ENCODE measurements around the gene ZNF532.
"Not testable (repeated sequence)": the region's sequence is repeated elsewhere in the genome, so short reads cannot be mapped to it uniquely, and the experiment has no call there.

The ZNF532 gene, protein sequence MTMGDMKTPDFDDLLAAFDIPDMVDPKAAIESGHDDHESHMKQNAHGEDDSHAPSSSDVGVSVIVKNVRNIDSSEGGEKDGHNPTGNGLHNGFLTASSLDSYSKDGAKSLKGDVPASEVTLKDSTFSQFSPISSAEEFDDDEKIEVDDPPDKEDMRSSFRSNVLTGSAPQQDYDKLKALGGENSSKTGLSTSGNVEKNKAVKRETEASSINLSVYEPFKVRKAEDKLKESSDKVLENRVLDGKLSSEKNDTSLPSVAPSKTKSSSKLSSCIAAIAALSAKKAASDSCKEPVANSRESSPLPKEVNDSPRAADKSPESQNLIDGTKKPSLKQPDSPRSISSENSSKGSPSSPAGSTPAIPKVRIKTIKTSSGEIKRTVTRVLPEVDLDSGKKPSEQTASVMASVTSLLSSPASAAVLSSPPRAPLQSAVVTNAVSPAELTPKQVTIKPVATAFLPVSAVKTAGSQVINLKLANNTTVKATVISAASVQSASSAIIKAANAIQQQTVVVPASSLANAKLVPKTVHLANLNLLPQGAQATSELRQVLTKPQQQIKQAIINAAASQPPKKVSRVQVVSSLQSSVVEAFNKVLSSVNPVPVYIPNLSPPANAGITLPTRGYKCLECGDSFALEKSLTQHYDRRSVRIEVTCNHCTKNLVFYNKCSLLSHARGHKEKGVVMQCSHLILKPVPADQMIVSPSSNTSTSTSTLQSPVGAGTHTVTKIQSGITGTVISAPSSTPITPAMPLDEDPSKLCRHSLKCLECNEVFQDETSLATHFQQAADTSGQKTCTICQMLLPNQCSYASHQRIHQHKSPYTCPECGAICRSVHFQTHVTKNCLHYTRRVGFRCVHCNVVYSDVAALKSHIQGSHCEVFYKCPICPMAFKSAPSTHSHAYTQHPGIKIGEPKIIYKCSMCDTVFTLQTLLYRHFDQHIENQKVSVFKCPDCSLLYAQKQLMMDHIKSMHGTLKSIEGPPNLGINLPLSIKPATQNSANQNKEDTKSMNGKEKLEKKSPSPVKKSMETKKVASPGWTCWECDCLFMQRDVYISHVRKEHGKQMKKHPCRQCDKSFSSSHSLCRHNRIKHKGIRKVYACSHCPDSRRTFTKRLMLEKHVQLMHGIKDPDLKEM (N-terminal part only)

DNA sequence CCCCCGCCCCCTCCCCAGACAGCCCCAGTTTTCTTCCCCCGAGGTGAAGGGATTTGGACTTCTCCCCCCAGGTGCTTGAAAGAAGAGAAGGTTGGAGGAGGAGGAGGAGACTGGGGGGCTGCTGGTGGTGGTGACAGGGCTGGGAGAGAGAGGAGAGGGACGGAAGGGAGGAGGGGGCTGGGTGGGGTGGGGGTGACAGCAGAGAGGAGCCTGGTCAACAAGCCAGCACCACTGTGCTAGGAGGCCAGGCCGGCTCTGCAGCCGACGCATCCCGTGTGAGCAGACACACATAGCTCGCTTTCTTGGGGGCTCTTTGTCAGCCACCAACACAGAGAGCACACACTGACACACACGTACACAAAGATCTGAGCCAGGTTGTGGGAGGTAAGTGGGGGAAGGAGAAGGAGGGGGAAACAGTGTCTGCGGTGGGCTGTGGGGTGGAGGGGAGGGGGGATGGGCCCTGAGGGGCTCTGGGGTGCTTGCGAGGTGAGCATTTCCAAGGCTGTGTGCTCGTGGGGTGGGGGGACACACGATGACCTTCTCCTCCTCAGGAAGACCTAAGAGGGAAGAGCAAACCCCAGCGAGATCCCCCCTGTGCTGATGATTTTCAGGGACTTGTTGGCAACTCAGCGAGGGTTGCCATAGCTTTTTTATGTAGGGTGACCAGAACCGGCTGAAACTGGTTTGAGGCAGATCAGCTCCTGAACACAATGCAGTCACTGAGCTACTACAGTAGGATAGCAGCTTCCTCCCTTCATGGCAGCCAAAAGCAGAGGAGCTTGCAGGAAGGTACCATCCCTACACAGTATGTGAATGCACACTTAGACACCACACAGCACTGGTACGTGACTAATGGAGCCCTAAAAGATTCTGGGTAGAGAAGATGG lies at the start of gene ZNF532:
ZNF532 (plus strand) TSS at position 732 of the 887 bp plus-strand sequence. CDS start 53,411 bp downstream, outside the sequence.
- no peak for DNase-seq

DNA sequence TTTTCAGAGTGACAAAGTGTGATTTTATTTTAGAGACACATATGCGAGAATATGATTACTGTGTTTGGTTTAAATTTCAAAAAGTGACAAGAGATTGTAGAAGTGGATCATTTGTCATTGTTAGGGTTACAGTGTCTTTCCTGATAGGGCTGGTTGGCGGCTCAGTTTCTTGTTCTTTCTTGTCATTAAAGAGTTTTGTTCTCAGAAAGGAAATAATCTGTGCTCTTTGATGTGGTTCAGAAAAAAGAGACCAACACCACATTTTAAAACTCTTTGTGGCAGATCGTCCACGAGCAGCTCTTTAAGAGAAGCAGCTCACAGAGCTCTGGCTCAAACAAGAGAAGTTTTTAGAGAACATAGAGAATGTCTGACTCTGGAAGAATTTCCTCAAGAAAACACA lies 45.6 kb upstream of the ZNF532 start:
- no peak for DNase-seq

DNA sequence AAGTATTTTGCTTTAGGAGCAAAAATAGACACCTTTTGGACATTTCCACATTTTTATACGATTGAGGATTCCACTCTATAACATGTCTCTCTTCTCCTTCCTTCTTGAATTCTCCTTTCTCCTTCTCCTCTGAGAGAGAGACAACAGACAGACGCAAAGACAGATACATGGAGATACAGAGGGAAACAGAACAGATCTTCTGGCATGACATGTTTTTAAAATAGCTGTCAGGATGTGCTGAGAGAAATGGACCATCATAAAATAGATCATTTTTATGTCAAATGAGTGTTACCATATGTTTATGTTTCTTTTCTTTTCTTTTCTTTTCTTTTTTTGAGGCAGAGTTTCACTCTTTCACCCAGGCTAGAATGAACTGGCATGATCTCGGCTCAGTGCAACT lies 44.4 kb upstream of the ZNF532 start:
- DNase-seq: no peak

DNA sequence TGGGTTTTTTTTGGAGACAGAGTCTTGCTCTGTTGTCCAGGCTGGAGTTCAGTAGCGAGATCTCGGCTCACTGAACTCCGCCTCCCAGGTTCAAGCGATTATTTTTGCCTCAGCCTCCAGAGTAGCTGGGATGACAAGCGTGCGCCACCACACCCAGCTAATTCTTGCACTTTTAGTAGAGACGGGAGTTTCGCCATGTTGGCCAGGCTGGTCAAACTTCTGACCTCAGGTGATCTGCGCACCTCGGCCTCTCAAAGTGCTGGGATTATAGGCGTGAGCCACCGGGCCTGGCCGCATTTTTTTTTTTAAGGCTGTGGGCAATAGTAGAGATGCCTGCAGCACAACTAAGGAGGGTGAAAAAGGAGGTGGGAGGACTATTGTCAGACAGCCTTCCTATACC lies 41.7 kb upstream of the ZNF532 start:
- no peak for DNase-seq

DNA sequence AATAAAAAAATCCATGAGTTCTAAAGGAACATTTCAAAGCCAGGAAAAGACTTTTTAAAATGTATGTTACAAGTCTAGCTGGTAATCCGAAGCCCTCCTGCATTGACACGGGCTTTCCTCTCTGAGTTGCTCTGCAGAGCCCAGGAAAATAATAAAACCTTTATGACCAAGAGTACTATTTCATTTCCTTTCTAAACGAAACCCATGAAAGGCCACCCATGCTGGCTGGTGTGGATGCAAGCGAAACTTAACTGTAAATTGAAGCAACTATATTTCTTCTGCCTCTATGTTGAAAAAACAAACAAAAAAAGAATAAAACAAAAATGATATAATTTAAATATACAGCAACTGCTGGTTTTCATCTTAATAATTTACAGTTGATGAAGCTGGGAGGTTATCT lies 41.3 kb upstream of the ZNF532 start:
- DNase-seq: no peak

DNA sequence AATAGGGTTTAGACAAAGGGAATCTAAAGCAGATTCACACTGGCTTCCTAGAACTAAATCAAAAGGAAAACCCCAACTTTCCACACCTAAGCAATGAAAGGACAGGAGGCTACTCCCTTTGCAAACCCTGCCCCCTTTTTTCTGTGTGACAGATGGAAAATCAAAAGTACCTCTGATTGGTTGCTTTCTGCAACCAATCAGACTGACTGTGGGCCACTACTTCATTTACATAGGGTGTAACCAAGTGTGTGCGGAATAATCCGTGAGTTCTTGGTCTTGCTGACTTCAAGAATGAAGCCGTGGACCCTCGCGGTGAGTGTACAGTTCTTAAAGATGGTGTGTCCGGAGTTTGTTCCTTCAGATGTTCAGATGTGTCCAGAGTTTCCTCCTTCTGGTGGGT lies 37.8 kb upstream of the ZNF532 start:
- DNase-seq: not testable (repeated sequence)

DNA sequence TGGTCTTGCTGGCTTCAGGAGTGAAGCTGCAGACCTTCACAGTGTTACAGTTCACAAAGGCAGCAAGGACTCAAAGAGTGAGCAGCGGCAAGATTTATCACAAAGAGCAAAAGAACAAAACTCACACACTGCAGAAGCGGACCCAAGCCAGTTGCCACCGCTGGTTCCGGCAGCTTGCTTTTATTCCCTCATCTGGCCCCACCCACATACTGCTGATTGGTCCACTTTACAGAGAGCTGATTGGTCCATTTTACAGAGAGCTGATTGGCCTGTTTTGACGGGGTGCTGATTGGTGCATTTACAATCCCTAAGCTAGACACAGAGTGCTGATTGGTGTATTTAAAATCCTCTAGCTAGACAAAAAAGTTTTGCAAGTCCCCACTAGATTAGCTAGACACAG lies 37.2 kb upstream of the ZNF532 start:
- no peak for DNase-seq

DNA sequence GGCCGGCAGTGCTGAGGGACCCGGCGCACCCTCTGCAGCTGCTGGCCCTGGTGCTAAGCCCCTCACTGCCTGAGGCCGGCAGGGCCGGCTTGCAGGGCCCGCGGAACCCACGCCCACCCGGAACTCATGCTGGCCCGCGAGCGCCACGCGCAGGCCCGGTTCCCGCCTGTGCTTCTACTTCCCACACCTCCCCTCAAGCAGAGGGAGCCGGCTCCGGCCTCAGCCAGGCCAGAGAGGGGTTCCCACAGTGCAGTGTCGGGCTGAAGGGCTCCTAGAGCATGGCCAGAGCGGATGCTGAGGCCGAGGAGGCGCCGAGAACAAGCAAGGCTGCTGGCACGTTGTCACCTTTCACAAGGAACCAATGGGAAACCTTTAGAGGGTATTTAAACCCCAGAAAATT lies 36.8 kb upstream of the ZNF532 start:
- no peak for DNase-seq

DNA sequence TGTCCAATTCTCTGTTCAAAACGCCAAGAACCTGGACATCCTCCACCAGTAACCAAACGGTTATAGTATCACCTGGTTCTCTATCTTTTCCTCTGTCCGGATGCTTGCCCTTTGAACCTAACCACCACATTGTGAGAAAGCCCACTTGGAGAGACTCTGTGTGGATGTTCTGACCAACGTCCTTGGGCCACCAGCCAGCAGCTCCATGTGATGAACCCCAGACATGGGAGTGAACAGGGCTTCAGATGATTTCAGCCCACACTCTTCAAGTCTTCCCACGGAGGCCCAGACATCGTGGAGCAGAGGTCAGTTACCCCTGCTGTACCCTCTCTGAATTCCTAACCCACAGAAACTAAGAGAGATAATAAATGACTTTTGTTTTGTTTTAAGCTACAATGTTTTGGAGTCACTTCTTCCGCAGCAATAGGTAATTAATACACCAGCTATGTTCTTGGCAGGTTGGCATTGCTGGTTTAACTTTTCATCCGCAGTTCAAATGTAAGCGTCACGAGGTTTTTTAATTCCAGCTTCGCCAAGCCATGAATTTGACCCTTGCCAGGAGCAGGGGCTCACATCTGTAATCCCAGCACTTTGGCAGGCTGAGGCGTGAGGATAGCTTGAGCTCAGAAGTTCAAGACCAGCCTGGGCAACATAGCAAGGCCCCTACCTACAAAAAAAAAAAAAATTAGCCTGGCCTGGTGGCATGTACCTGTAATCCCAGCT lies 36.1 kb upstream of the ZNF532 start:
- no peak for DNase-seq

DNA sequence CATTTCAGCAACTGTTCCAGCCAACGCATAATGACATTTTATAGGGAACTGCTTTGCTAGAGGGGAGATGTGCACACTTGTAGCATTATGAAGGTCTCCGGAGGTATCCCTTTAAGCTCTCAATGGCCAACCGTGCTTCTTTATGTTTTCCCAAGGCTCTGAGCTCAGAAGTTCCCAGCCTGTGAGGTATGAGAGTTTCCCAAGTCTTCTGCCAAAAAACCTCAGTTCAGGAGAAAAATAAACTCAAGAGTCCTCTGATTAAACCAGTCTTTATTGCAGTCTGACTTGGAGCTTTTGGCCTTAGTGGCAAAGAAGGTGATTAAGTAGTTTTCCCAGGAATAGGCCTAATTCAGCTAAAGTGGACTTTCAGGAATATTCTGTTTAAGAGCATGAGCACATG lies 35.4 kb upstream of the ZNF532 start:
- DNase-seq: no peak

DNA sequence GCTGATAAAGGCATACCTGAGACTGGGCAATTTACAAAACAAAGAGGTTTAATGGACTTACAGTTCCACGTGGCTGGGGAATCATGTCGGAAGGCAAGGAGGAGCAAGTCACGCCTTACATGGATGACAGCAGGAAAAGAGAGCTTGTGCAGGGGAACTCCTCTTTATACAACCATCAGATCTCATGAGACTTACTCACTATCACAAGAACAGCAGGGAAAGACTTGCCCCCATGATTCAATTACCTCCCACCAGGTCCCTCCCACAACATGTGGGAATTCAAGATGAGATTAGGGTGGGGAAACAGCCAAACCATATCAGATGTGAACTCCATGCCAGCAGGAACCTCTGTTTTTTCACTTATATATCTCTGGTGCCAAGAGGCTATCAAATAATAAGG lies 34.8 kb upstream of the ZNF532 start:
- not testable (repeated sequence) for DNase-seq

DNA sequence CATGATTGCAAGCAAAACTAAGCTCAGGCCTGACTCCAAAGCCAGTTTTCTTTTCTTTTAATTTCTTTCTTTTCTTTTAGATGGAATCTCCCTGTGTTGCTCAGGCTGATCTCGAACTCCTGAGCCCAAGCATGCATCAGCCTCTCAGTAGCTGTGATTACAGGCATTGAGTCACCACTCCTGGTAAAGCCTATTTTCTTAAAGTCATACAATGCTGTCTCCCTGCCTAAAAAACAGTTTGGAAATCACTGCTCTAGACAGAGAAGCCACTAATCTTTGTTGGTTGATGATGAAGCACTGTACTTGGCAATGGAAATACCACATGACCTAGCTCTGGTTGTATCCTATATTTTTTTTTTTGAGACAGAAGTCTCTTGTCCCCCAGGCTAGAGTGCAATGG lies 33.1 kb upstream of the ZNF532 start:
- no peak for DNase-seq

DNA sequence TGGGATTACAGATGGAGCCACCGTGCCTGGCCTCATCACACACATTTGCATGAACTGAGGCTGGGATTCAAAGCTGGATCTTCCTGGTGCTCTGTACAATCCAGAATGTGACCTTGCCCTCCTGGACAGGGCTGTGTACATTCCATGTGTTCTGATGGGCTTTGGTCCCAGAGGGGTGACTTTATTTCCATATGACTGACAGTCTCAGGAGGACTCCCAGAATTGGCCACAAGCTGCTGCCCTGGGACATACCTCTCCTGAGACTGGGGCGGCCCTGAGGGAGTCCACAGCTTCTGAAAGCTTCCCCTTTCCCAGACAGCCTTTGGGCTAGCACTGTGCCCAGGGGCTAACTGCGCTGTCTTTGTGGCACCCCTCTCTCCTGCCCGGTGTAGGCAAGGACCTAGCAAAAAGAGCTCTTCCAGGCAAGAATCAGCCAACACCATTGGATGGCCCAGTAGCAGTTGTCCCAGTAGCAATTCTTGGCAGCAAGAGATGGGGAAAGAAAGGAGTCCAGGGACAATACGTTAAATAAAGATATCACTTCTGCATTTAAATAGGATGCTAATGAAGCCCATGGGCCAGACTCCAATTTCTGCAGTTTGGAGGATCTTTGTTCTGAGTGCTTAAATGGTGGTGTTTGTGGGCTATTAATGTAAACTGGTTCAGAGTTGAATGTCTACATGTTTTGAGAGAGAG lies 26.4 kb upstream of the ZNF532 start:
- no peak for DNase-seq

DNA sequence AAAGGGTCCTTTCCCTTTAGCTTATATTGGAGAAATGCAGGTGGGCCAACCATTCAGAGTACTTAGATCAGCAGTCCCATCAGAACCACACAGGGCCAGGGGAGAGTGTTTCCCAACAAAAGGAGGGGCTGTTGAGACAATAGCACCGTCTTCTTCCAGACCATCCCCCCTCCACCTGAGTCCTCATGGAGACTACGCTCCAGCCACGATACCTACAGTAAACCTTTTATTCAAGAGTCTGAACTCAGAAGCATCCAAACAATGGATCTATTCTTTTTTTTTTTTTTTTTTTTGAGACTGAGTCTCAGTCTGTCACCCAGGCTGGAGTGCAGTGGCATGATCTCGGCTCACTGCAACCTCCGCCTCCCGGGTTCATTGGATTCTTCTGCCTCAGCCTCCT lies 25.7 kb upstream of the ZNF532 start:
- no peak for DNase-seq

DNA sequence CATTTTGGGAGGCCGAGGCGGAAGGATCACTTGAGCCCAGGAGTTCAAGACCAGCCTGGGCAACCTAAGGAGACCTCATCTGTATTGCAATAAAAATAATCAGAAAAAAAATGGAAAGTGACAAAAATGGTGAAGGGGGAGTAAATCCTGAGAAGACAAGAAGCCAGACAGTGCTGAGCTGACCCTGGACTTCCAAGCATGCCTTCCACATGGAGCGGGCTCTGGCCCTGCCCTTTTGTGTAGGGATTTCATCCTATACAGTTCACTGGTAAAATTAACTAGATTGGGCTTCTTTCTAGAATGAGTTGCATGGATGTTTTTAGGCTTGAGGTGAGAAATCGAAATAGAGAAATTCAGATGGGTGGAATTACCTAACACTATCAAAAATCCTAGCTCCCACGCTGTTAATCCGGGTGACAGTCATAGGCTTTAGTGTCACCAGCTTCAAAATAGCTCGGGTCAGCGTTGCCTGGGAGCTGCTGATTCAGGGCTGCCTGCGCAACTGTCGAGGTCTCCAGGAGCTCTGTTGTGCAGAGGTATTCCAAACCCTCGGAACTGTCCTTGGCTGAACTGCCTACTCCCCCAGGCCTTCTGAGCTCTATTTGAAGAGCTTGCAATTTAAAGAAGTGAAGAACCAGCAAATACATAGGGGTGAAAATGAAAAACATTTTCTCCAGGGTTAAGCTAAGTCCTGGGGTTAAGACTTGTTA lies 21.5 kb upstream of the ZNF532 start:
- no peak for DNase-seq

DNA sequence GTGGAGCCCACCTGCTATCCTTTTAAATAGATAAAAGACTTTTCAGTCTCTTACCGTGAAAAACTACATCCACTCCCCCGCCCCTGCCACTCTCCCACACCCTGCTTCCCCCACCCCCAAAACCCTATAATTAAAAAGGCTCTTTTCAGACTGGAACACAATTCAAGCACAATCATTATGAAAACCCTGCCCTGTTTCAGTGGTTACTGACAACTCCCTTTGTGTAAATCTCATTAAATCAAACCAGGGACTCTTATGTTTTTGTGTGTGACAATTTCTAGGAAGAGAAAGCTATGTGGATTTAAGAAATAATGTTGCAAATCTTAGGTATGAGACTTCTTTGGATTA lies 21.0 kb upstream of the ZNF532 start:
- DNase-seq: no peak

DNA sequence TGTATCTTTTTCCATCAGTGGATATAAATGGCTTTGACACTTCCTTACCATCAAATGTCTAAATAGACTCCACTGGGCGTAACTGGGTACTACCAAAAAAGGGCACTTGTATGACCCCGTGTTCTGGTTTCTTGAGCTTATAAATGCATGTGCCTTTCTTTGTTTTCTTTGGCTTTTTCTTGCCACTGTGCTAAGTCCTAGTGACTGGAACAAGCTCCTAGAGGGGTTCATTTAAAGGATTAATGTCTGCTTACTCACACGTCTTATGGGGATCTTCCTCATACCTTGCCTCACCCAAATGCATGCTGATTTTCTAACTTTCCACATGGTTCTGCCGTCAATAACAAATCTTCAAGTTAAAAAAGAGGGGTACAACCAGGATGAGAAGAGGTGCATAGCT lies 19.8 kb upstream of the ZNF532 start:
- DNase-seq: no peak

DNA sequence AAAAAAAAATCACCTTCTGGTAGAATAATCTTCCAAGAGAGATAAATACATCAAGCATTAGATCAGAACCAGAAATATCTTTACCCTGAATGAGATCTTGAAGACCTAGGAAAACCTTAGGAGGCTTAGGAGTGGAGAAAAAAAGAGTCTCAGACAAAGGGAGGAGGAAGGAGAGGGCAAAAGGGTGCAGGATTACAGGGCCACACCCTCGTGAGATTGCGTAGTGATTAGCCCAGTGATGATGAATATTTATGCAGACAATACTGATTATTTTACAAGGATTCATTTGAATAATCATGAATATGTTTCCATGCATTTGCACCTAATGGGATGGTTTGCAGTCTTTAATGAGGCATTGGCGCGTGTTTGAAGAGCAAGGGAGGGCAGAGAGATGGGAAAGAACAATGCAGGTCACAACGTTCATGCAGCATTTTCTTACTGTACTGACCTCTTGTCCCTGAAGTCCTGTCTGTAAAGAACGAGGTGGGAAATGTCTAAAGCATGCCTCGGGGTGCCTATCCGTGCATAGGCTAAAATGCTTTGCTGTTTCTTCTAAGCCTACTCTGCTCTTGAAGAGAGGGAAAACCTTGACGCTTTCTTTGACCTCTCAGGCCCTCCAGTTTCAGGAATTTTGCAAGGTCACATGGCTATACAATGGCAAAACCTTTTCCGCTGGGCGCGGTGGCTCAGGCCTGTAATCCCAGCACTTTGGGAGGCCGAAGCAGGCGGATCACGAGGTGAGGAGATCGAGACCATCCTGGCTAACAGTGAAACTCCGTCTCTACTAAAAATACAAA lies 18.6 kb upstream of the ZNF532 start:
- no peak for DNase-seq

DNA sequence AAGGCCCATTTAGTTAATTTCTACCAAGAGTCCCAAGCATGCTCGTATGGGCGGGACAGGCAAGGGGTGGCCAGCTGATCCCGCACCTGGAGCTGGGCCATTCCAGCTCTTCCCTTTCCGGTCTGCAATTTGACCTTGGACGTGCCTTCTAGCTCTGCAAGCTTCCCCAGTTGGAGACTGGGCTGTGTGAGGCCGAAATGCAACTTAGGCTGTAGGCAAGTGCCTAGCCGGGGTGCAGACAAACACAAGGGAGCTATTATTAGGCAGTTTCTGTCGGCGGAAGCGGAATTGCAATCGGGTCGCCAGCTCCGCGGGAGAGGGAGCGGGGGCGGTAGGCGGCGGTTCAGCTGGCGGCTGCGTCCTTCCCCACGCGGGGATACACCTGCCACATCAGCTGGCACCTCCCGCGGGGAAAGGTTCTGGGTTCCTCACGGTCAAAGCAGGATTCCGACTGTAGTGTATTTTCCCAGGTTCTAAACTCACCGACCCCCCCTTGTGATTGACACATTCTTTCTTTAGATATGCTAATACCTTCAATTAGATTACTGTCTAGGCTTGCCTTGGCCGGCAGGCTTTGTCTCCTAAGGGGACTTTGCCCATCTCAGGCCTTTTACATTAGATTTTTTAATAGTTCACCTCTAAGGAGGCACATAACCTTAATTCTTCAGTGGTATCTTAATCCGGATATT lies 17.1 kb upstream of the ZNF532 start:
- no peak for DNase-seq

All from GF-D8 (cell line).